HT-29 (cell line): ENCODE measurements around the gene FOXK2. TPM values are rescaled to one million over a fixed set of nuclear protein-coding genes. Genes with fewer than 3 reads are reported as not detected.
"Not testable (repeated sequence)": the region's sequence is repeated elsewhere in the genome, so short reads cannot be mapped to it uniquely, and the experiment has no call there.

Experiments
- DNase-seq: peaks from one replicate; pipeline ENCODE4 v3.0.0-alpha.2; 2015; ENCODE audit warnings: low spot score
- total RNA-seq: library from RNA; depleted of rRNA; stranded (reverse); fragments of >200 nt; shearing (Covaris generic); gene quantifications from 2 replicates; pipeline ENCODE4 v1.2.3, GENCODE V29; 2014

The FOXK2 gene
- total RNA-seq, 1 experiment from 2014 or later = 58.1 TPM

- DNase-seq = no peak
Observed at GRCh38 chr17:82531431-82531881, 11.9 kb downstream of the FOXK2 start.

GRCh38 chr17:82534401-82534812 lies 14.9 kb downstream of the FOXK2 start:
- no peak for DNase-seq

GRCh38 chr17:82536512-82537201 lies 17.1 kb downstream of the FOXK2 start:
- DNase-seq = no peak

GRCh38 chr17:82537228-82537627 lies 17.7 kb downstream of the FOXK2 start:
- not testable (repeated sequence) for DNase-seq

- not testable (repeated sequence) for DNase-seq
Observed at GRCh38 chr17:82539076-82539475, 19.5 kb downstream of the FOXK2 start.

GRCh38 chr17:82542439-82542838 lies 22.9 kb downstream of the FOXK2 start:
- DNase-seq = no peak

- no peak for DNase-seq
Observed at GRCh38 chr17:82544431-82545070, 25.0 kb downstream of the FOXK2 start.

- DNase-seq = no peak
Observed at GRCh38 chr17:82545071-82545462, 25.5 kb downstream of the FOXK2 start.

- no peak for DNase-seq
Observed at GRCh38 chr17:82547981-82548380, 28.4 kb downstream of the FOXK2 start.

- DNase-seq = no peak
Observed at GRCh38 chr17:82548681-82549303, 29.3 kb downstream of the FOXK2 start.

GRCh38 chr17:82551779-82552457 lies 32.4 kb downstream of the FOXK2 start:
- DNase-seq = peak; percentile 76

- no peak for DNase-seq
Observed at GRCh38 chr17:82552580-82552979, 33.0 kb downstream of the FOXK2 start.

- DNase-seq = no peak
Observed at GRCh38 chr17:82553210-82553930, 33.8 kb downstream of the FOXK2 start.

- not testable (repeated sequence) for DNase-seq
Observed at GRCh38 chr17:82557510-82557909, 38.0 kb downstream of the FOXK2 start.

- peak; percentile 38 for DNase-seq
Observed at GRCh38 chr17:82559566-82560251, 40.2 kb downstream of the FOXK2 start.

- DNase-seq = no peak
Observed at GRCh38 chr17:82560252-82560642, 40.7 kb downstream of the FOXK2 start.

GRCh38 chr17:82560802-82561428 lies 41.4 kb downstream of the FOXK2 start:
- no peak for DNase-seq

GRCh38 chr17:82561429-82562035 lies 42.0 kb downstream of the FOXK2 start:
- DNase-seq = no peak

GRCh38 chr17:82562718-82563220 lies 43.2 kb downstream of the FOXK2 start:
- not testable (repeated sequence) for DNase-seq

GRCh38 chr17:82563318-82563717 lies 43.8 kb downstream of the FOXK2 start:
- DNase-seq = no peak
